Fibroblast of villous mesenchyme (primary cell): ENCODE results near the gene COL15A1. TPM values are rescaled to one million over a fixed set of nuclear protein-coding genes. Genes with fewer than 3 reads are reported as not detected.
"Not testable (repeated sequence)": the region's sequence is repeated elsewhere in the genome, so short reads cannot be mapped to it uniquely, and the experiment has no call there.

Experiments
- DNase-seq: peaks from one replicate; pipeline ENCODE4 v3.0.0-alpha.2; 2010; ENCODE audit warnings: low read depth
- H3K4me3 ChIP-seq: 2 replicates; pipeline ENCODE4 v1.5.1; 2011; ENCODE audit warnings: low read depth, mild to moderate bottlenecking, low read length
- total RNA-seq: library from RNA; depleted of rRNA; stranded (reverse); fragments of >200 nt; gene quantifications from 2 replicates; pipeline ENCODE4 v1.2.3, GENCODE V29; 2012
- TF ChIP-seq, protein P1 (sequence below): IDR thresholded peaks from 2 replicates; pipeline ENCODE4 v1.5.1; 2012; ENCODE audit warnings: low read depth, mild to moderate bottlenecking, low read length; ENCODE audit not compliant: insufficient read depth

COL15A1 gene
- total RNA-seq, 1 donor, result 1.7 TPM

DNA sequence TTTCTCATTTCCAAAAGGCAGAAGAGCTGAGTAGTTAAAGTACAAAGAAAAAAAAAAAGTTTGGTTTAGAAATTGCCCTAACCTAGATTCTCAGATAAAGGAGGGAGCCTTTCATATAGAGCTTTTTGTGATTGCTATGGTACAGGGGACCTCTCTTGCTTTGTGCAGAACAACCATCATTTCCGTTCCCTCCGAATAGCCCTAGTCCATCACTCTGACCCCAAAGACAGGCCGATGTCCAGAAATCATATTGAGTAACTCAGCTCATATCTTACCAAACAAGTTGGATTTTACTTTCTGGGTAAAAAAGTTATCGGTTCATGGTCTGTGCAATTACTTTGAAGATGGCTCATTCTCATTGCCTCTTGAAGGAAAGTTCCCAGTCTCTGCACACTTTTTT is 36.7 kb upstream of the COL15A1 start:
- no peak overlapping the region for H3K4me3 ChIP-seq
- TF ChIP-seq, protein P1, sequence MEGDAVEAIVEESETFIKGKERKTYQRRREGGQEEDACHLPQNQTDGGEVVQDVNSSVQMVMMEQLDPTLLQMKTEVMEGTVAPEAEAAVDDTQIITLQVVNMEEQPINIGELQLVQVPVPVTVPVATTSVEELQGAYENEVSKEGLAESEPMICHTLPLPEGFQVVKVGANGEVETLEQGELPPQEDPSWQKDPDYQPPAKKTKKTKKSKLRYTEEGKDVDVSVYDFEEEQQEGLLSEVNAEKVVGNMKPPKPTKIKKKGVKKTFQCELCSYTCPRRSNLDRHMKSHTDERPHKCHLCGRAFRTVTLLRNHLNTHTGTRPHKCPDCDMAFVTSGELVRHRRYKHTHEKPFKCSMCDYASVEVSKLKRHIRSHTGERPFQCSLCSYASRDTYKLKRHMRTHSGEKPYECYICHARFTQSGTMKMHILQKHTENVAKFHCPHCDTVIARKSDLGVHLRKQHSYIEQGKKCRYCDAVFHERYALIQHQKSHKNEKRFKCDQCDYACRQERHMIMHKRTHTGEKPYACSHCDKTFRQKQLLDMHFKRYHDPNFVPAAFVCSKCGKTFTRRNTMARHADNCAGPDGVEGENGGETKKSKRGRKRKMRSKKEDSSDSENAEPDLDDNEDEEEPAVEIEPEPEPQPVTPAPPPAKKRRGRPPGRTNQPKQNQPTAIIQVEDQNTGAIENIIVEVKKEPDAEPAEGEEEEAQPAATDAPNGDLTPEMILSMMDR, result no peak
- peak; percentile 80 for DNase-seq

DNA sequence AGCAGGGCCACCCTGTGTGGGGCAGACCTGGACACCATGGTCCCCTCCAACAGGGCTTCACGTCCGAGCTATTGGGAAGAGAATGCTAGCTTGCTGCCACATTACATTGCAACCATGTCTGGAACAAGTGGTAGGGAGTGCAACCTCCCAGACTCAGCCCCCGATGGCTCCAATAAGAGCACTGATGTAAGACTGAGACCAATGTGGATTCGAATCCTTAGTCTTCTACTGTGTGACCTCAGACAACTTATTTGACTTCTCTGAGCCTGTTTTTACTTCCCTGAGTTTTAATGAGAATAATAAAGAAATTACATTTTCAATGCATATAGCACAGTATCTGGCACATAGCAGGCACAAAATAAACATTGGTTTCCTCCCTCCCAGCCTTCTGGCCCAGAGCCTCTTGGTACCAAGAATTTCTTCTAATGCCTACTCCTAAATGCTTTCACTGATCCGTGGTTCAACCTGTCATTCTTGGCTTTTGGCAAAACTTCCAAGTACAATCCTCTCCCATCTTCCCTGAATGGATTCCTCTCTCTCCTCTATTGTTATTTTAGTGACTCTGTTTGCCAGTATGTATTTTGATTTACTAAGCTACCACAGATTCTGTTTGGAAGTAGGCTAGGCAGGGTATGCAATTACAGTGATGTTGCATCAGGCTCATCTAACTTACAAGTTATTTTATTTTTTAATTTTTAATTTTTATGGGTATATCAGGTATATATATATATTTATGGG is 34.6 kb upstream of the COL15A1 start:
- TF ChIP-seq, protein P1, result no peak
- H3K4me3 ChIP-seq, result no peak overlapping the region
- peak; percentile 71 for DNase-seq

DNA sequence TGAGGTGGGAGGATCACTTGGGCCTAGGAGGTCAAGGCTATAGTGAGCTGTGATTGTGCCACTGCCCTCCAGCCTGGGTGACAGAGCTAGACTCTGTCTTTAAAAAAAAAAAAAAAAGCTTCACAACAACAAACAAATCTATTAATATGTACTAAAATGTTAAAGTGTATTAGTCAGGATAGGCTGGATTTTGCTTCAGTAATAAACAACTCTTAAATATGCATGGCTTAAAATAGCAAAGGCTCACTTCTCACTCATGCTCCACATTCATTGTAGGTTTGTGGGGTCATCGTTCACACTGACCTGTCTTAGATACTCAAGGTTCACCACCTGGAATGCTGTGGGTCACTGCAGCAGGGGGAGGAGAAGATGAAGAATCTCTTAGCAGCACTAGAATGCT is 33.8 kb upstream of the COL15A1 start:
- no peak overlapping the region for H3K4me3 ChIP-seq
- DNase-seq, result no peak
- TF ChIP-seq, protein P1, result no peak

DNA sequence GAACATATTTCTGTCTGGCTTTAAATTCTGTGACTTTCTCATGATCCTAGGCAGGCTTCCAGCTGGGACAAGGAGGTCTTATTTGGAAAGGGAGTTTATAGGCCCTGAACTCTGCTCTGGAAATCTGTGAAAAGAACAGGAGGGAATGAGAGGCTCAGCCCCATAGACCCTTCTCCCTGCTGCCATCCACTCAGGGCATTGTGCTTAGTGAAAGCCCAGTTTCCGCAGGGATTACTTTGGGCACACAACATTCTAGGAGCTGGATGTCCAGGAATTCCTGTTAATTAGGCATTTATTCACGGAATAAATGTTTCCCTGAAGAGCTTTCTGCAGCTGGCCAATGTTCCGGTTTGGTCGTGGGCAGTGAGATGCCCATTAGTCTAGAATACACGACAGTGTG is 32.7 kb upstream of the COL15A1 start:
- DNase-seq, result no peak
- TF ChIP-seq, protein P1, result no peak
- H3K4me3 ChIP-seq, result no peak overlapping the region

DNA sequence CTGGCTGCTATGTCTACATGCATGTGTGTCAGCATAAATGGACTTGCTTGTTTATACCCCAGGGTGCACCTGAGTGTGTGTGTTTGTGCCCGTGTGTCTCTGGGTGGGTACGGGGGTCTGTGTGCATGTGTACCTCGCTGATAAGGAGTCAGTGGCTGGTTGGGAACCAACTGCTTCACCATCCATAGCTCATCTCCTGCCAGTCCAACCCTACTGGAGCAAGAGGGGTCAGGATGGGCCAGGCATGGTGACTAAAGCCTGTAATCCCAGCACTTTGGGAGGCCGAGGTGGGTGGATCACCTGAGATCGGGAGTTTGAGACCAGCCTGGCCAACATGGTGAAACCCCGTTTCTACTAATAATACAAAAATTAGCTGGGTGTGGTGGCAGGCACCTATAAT is 32.0 kb upstream of the COL15A1 start:
- H3K4me3 ChIP-seq, result not testable (repeated sequence)

DNA sequence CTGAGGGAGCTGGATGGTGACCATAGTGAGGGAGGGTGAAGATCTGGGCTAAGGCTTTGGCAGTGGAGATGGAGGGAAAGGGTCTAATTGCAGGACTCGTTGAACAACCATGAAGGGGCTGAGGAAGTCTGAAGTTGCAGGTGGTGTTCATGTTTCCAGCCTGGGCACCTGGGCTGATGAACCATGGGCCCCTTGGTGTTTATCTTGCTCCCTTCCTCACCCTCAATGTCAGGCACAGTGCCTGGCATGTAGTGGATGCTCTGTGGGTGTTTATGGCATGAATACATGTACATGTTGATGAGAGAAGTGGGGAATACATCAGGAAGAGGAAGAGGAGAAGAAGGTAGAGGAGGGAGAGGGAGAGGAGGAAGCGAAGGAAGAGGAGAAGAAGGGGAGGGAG is 31.3 kb upstream of the COL15A1 start:
- no peak for DNase-seq
- TF ChIP-seq, protein P1, result no peak

More for the DNA sequence above, 32.0 kb upstream of the COL15A1 start:
- not testable (repeated sequence) for DNase-seq

DNA sequence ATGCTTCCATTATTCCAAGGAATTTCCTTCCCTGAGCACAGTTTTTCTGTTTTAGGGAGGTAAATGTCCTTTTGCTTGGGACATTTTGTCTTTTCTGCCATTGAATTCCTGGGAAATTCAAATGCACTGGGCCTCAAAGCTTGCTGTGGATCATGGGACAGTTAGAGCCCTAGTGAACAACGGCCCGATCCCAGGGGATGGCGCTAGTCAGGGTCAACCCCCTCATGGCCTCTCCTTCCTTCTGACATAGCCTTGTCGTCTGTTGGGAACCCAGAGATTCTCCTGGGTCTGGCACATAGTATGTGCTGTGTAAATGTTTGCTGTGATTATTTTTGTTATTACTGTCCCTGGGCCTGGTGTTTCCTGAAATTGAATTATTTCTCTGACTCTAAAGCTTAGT is 30.7 kb upstream of the COL15A1 start:
- TF ChIP-seq, protein P1, result no peak
- DNase-seq, result no peak
- no peak overlapping the region for H3K4me3 ChIP-seq

More for the DNA sequence above, 31.3 kb upstream of the COL15A1 start:
- no peak overlapping the region for H3K4me3 ChIP-seq
